Renal pelvis (tissue), 4 donors: ENCODE results near the gene TGFB3. TPM values are rescaled to one million over a fixed set of nuclear protein-coding genes. Genes with fewer than 3 reads are reported as not detected.

Experiments
- DNase-seq: peaks from one replicate; pipeline ENCODE4 v3.0.0-alpha.2; 2013
- polyA plus RNA-seq, 3 donors: library from polyadenylated mRNA; unstranded; fragments of 120-200 nt; gene quantifications; one replicate each; pipeline ENCODE4 v1.2.1, GENCODE V29; 2013; ENCODE audit not compliant: insufficient read length in 3 of 3

TGFB3 gene
- polyA plus RNA-seq, 3 donors: 11.4 to 17.3 (median 16.9) TPM

GRCh38 chr14:75909630-75910029 is 72.2 kb downstream of the TGFB3 start:
- DNase-seq: no peak

Other genes starting within 250 kb of the TGFB3 start
- gene IFT43, start 3.8 kb upstream of the TGFB3 start, polyA plus RNA-seq: 10 to 100 TPM; 50.3 to 51.3 (median 51.2) TPM
- 10 to 100 TPM; 34.7 to 44.9 (median 43.6) TPM for gene GPATCH2L, start 169.9 kb upstream of the TGFB3 start, polyA plus RNA-seq